ENCODE results near the gene ZNF746. TPM values are rescaled to one million over a fixed set of nuclear protein-coding genes. Genes with fewer than 3 reads are reported as not detected.

ZNF746 gene
- total RNA-seq, 1 donor from 2014 or later = 16.2 TPM

- TF ChIP-seq CTCF (IDR thresholded peaks at IDR 0.05) = no peak
- peaks cover 59% of the 10 kb centered on the region for H3K9me3 Mint-ChIP-seq (ENCODE audit: low read depth)
- H3K27me3 Mint-ChIP-seq (ENCODE audit: low read depth) = peaks cover 8% of the 10 kb centered on the region
- H3K36me3 Mint-ChIP-seq (ENCODE audit: low read depth) = peaks cover 14% of the 10 kb centered on the region
- no peak overlapping the region for H3K27ac Mint-ChIP-seq (ENCODE audit: unreplicated experiment)
- H3K4me1 Mint-ChIP-seq (ENCODE audit: low read depth) = no peaks in the 10 kb centered on the region
- H3K4me3 Mint-ChIP-seq (ENCODE audit: unreplicated experiment) = no peak overlapping the region
- DNase-seq (ENCODE audit: low spot score) = no peak
Observed at GRCh38 chr7:149509774-149510173, 12.2 kb upstream of the ZNF746 start.

- no peak for TF ChIP-seq CTCF (IDR thresholded peaks at IDR 0.05)
- H3K36me3 Mint-ChIP-seq (ENCODE audit: low read depth) = peaks cover 12% of the 10 kb centered on the region
- H3K4me3 Mint-ChIP-seq (ENCODE audit: unreplicated experiment) = no peak overlapping the region
- no peak overlapping the region for H3K27ac Mint-ChIP-seq (ENCODE audit: unreplicated experiment)
- no peak for DNase-seq (ENCODE audit: low spot score)
- H3K9me3 Mint-ChIP-seq (ENCODE audit: low read depth) = peaks cover 42% of the 10 kb centered on the region
- no peaks in the 10 kb centered on the region for H3K4me1 Mint-ChIP-seq (ENCODE audit: low read depth)
- H3K27me3 Mint-ChIP-seq (ENCODE audit: low read depth) = peaks cover 2% of the 10 kb centered on the region
Observed at GRCh38 chr7:149505551-149505950, 7.9 kb upstream of the ZNF746 start.

- H3K4me3 Mint-ChIP-seq (ENCODE audit: unreplicated experiment) = no peak overlapping the region
- peaks cover 2% of the 10 kb centered on the region for H3K27me3 Mint-ChIP-seq (ENCODE audit: low read depth)
- no peak for TF ChIP-seq CTCF (IDR thresholded peaks at IDR 0.05)
- H3K9me3 Mint-ChIP-seq (ENCODE audit: low read depth) = peaks cover 22% of the 10 kb centered on the region
- no peak for DNase-seq (ENCODE audit: low spot score)
- H3K27ac Mint-ChIP-seq (ENCODE audit: unreplicated experiment) = no peak overlapping the region
- peaks cover 2% of the 10 kb centered on the region for H3K4me1 Mint-ChIP-seq (ENCODE audit: low read depth)
- peaks cover 8% of the 10 kb centered on the region for H3K36me3 Mint-ChIP-seq (ENCODE audit: low read depth)
Observed at GRCh38 chr7:149501651-149502050, 4.0 kb upstream of the ZNF746 start.

- H3K27me3 Mint-ChIP-seq (ENCODE audit: low read depth) = peaks cover 2% of the 10 kb centered on the region
Observed at GRCh38 chr7:149500910-149501309, 3.3 kb upstream of the ZNF746 start.

GRCh38 chr7:149500201-149500600, 2.6 kb upstream of the ZNF746 start:
- Mint-ChIP-seq H3K36me3 (ENCODE audit: low read depth) (peaks cover 4% of the 10 kb centered on the region), H3K27ac (ENCODE audit: unreplicated experiment) (no peak overlapping the region), H3K4me1 (ENCODE audit: low read depth) (peaks cover 16% of the 10 kb centered on the region), H3K27me3 (ENCODE audit: low read depth) (peaks cover 2% of the 10 kb centered on the region), H3K9me3 (ENCODE audit: low read depth) (peaks cover 12% of the 10 kb centered on the region), H3K4me3 (ENCODE audit: unreplicated experiment) (no peak overlapping the region)
- DNase-seq (ENCODE audit: low spot score) = no peak
- TF ChIP-seq CTCF (IDR thresholded peaks at IDR 0.05) = no peak

More at GRCh38 chr7:149500910-149501309, 3.3 kb upstream of the ZNF746 start:
- no peak overlapping the region for H3K27ac Mint-ChIP-seq (ENCODE audit: unreplicated experiment)
- no peak overlapping the region for H3K4me3 Mint-ChIP-seq (ENCODE audit: unreplicated experiment)
- no peak for DNase-seq (ENCODE audit: low spot score)
- H3K4me1 Mint-ChIP-seq (ENCODE audit: low read depth) = peaks cover 9% of the 10 kb centered on the region
- TF ChIP-seq CTCF (IDR thresholded peaks at IDR 0.05) = no peak
- peaks cover 8% of the 10 kb centered on the region for H3K36me3 Mint-ChIP-seq (ENCODE audit: low read depth)
- H3K9me3 Mint-ChIP-seq (ENCODE audit: low read depth) = peaks cover 18% of the 10 kb centered on the region
